ENCODE data around the gene COL26A1.

Gene COL26A1

GRCh38 chr7:101465576-101466196, 103.0 kb downstream of the COL26A1 start:
- no peak for TF ChIP-seq REST (IDR thresholded peaks at IDR 0.05; ENCODE audit: insufficient replicate concordance, low read depth)
- no peak for TF ChIP-seq SPI1 (IDR thresholded peaks at IDR 0.05; ENCODE audit: borderline replicate concordance, low read depth)
- no peak for TF ChIP-seq CTCF (IDR thresholded peaks at IDR 0.05; ENCODE audit: insufficient read depth, low read length)
- DNase-seq (ENCODE audit: low read depth in 1 of 2, low spot score in 1 of 2): no peak
- Histone ChIP-seq H3K27ac (replicated peaks) (no peak overlapping the region), H3K4me3 (replicated peaks; ENCODE audit: insufficient read depth, low read length) (no peak overlapping the region), H3K27me3 (ENCODE audit: insufficient read depth, poor library complexity, severe bottlenecking) (no peaks in the 10 kb centered on the region)

GRCh38 chr7:101466871-101467270, 104.2 kb downstream of the COL26A1 start:
- TF ChIP-seq GABPA (IDR thresholded peaks at IDR 0.05; ENCODE audit: low read depth): no peak
- TF ChIP-seq POLR2AphosphoS5 (IDR thresholded peaks at IDR 0.05; ENCODE audit: low read depth): no peak
- no peak for TF ChIP-seq REST (IDR thresholded peaks at IDR 0.05; ENCODE audit: insufficient replicate concordance, low read depth)
- no peak for TF ChIP-seq SPI1 (IDR thresholded peaks at IDR 0.05; ENCODE audit: borderline replicate concordance, low read depth)
- TF ChIP-seq CTCF (IDR thresholded peaks at IDR 0.05; ENCODE audit: insufficient read depth, low read length): no peak
- no peak for DNase-seq (ENCODE audit: low read depth in 1 of 2, low spot score in 1 of 2)
- Histone ChIP-seq H3K4me3 (replicated peaks; ENCODE audit: insufficient read depth, low read length) (no peak overlapping the region), H3K27ac (replicated peaks) (no peak overlapping the region), H3K27me3 (ENCODE audit: insufficient read depth, poor library complexity, severe bottlenecking) (no peaks in the 10 kb centered on the region)

DNA sequence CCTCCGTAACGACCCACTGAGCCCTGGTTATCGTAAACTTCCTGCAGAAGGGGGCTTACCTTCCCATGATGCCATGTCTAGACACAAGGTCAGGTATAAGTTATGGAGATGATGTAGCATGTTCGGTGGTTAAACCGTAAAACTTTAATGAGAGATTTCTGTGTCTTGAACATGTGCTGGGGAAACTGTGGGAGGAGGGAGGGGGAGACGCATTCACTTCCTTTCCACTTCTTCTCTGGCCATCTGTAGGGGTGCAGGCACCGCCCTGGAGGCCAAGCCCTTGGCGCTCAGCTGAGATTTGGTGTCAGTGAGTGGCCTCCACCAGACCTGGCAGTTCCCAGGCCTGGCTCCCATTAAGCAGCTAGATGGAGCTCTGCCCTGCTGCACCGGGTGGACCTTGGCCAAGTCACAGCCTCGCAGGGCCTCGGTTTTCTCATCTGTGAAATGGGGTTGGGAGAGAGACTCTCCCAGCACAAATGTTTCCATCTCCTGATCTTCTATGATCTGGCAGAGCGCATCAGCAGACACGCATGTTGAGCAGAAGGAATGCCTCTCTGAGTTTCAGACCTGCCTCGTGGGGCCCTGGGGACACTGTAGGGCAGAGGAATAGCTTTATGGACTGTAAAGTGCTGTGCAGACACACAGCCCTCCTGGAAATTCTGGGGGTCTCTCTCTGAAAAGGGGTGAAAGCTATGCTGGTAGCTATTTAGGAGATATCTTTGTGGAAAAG, 106.0 kb downstream of the COL26A1 start:
- no peak overlapping the region for H3K4me3 ChIP-seq (replicated peaks; ENCODE audit: insufficient read depth, low read length)
- H3K27ac ChIP-seq (replicated peaks): no peak overlapping the region
- no peak for DNase-seq (ENCODE audit: low read depth in 1 of 2, low spot score in 1 of 2)
- H3K27me3 ChIP-seq (ENCODE audit: insufficient read depth, poor library complexity, severe bottlenecking): no peaks in the 10 kb centered on the region
- no peak for TF ChIP-seq GABPA (IDR thresholded peaks at IDR 0.05; ENCODE audit: low read depth)

DNA sequence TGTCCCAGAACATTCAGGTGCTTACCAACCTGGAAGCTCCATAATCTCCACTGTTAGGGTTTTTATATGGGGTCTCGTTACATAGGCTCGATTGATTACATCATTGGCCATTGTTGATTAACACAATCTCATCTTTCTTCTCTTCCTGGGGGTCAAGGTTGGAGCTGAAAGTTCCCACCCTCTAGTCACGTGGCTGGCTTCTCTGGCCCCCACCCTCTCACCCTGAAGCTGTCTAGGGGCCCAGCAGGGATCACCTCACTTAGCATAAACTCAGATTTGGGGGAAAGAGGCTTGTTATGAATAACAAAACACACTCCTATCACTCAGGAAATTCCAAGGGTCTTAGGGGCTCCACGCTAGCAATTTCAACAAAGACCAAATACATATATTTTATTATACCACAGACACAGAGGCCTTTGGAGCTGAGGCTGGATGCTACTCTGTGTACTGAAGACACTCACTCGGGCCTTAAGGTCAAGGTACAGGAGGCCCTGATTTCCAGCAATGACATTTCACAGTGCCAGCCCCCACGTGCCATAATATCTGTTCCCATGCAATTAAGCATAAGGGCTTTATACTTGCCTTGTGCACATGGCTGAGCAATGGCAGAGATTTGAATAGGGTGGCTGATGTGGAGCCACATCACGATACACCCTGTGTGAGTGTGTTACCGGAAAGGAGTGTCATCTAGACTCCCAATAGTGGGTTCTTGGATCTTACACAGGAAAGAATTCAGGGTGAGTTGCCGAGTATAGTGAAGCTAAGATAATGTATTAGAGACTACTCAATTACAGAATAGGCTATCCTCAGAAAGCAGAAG, 108.2 kb downstream of the COL26A1 start:
- Histone ChIP-seq H3K27ac (replicated peaks) (no peak overlapping the region), H3K27me3 (ENCODE audit: insufficient read depth, poor library complexity, severe bottlenecking) (no peaks in the 10 kb centered on the region), H3K4me3 (replicated peaks; ENCODE audit: insufficient read depth, low read length) (no peak overlapping the region)
- TF ChIP-seq POLR2AphosphoS5 (IDR thresholded peaks at IDR 0.05; ENCODE audit: low read depth) (no peak), REST (IDR thresholded peaks at IDR 0.05; ENCODE audit: insufficient replicate concordance, low read depth) (no peak), CTCF (IDR thresholded peaks at IDR 0.05; ENCODE audit: insufficient read depth, low read length) (no peak), SPI1 (IDR thresholded peaks at IDR 0.05; ENCODE audit: borderline replicate concordance, low read depth) (no peak), GABPA (IDR thresholded peaks at IDR 0.05; ENCODE audit: low read depth) (no peak)
- no peak for DNase-seq (ENCODE audit: low read depth in 1 of 2, low spot score in 1 of 2)
